ENCODE results near the gene OSGIN1. TPM values are rescaled to one million over a fixed set of nuclear protein-coding genes. Genes with fewer than 3 reads are reported as not detected.

Gene OSGIN1
- total RNA-seq, 2 donors from 2014 or later: 14.5 to 14.7 TPM

- DNase-seq: no peak
- intact Hi-C loops (cut with DNase I, micrococcal nuclease): loop anchor here in 1 of 2 donors (10.0 kb wide), 1 partner anchor 99 kb away; no protein-coding TSS in a partner anchor
- no peak for ATAC-seq
Measured at GRCh38 chr16:83966153-83966696, 13.2 kb downstream of the OSGIN1 start.

- intact Hi-C loops (cut with DNase I, micrococcal nuclease): loop anchor here in 1 of 2 donors (10.0 kb wide), 1 partner anchor 98 kb away; no protein-coding TSS in a partner anchor
- ATAC-seq (no peak), DNase-seq (no peak)
Measured at GRCh38 chr16:83967091-83967490, 14.1 kb downstream of the OSGIN1 start.

- intact Hi-C loops (cut with DNase I, micrococcal nuclease): loop anchor here in 1 of 2 donors (10.0 kb wide), 1 partner anchor 97 kb away; no protein-coding TSS in a partner anchor
- DNase-seq (peak in 1 of 2 donors; percentile 56), ATAC-seq (peak; percentile 70)
Measured at GRCh38 chr16:83967838-83968305, 14.8 kb downstream of the OSGIN1 start, which contains the start of gene NECAB2. Gene NECAB2 (plus strand): TSS chr16:83968244. CDS start chr16:83968649, 405 bp downstream.

GRCh38 chr16:83968306-83968851 lies 15.3 kb downstream of the OSGIN1 start:
- ATAC-seq (no peak), DNase-seq (no peak)

GRCh38 chr16:83968891-83969649 lies 16.0 kb downstream of the OSGIN1 start:
- DNase-seq: no peak
- ATAC-seq: no peak
- intact Hi-C loops (cut with DNase I, micrococcal nuclease): loop anchor here in 1 of 2 donors (10.0 kb wide), 1 partner anchor 96 kb away; no protein-coding TSS in a partner anchor

More at GRCh38 chr16:83968306-83968851, 15.3 kb downstream of the OSGIN1 start:
- intact Hi-C loops (cut with DNase I, micrococcal nuclease): loop anchor here in 1 of 2 donors (10.0 kb wide), 1 partner anchor 96 kb away; no protein-coding TSS in a partner anchor

GRCh38 chr16:83969771-83970429 lies 16.9 kb downstream of the OSGIN1 start:
- intact Hi-C loops (cut with DNase I, micrococcal nuclease): loop anchor here (10.0 kb wide), 2 partner anchors 85 to 95 kb away; no protein-coding TSS in a partner anchor
- no peak for DNase-seq
- no peak for ATAC-seq

- DNase-seq (no peak), ATAC-seq (no peak)
- intact Hi-C loops (cut with DNase I, micrococcal nuclease): loop anchor here in 1 of 2 donors (10.0 kb wide), 1 partner anchor 84 kb away; no protein-coding TSS in a partner anchor
Measured at GRCh38 chr16:83970430-83970815, 17.4 kb downstream of the OSGIN1 start.

- DNase-seq (no peak), ATAC-seq (no peak)
- intact Hi-C loops (cut with DNase I, micrococcal nuclease): loop anchor here in 1 of 2 donors (10.0 kb wide), 1 partner anchor 83 kb away; no protein-coding TSS in a partner anchor
Measured at GRCh38 chr16:83971165-83972130, 18.4 kb downstream of the OSGIN1 start.

GRCh38 chr16:83972256-83973008 lies 19.4 kb downstream of the OSGIN1 start:
- DNase-seq (no peak), ATAC-seq (no peak)
- intact Hi-C loops (cut with DNase I, micrococcal nuclease): loop anchor here in 1 of 2 donors (10.0 kb wide), 1 partner anchor 82 kb away; no protein-coding TSS in a partner anchor

GRCh38 chr16:83973077-83973476 lies 20.0 kb downstream of the OSGIN1 start:
- intact Hi-C loops (cut with DNase I, micrococcal nuclease): loop anchor here in 1 of 2 donors (10.0 kb wide), 1 partner anchor 82 kb away; no protein-coding TSS in a partner anchor
- DNase-seq (no peak), ATAC-seq (no peak)

GRCh38 chr16:83973581-83974385 lies 20.7 kb downstream of the OSGIN1 start:
- ATAC-seq (no peak), DNase-seq (no peak)
- intact Hi-C loops (cut with DNase I, micrococcal nuclease): loop anchor here in 1 of 2 donors (10.0 kb wide), 1 partner anchor 81 kb away; no protein-coding TSS in a partner anchor

- intact Hi-C loops (cut with DNase I, micrococcal nuclease): loop anchor here in 1 of 2 donors (10.0 kb wide), 1 partner anchor 80 kb away; no protein-coding TSS in a partner anchor
- ATAC-seq: no peak
- no peak for DNase-seq
Measured at GRCh38 chr16:83974475-83974874, 21.4 kb downstream of the OSGIN1 start.

- DNase-seq (no peak), ATAC-seq (no peak)
- intact Hi-C loops (cut with DNase I, micrococcal nuclease): loop anchor here in 1 of 2 donors (10.0 kb wide), 1 partner anchor 79 kb away; no protein-coding TSS in a partner anchor
Measured at GRCh38 chr16:83975590-83976260, 22.7 kb downstream of the OSGIN1 start.

GRCh38 chr16:83977056-83977815 lies 24.2 kb downstream of the OSGIN1 start:
- intact Hi-C loops (cut with DNase I, micrococcal nuclease): loop anchor here in 1 of 2 donors (10.0 kb wide), 1 partner anchor 78 kb away; no protein-coding TSS in a partner anchor
- DNase-seq (no peak), ATAC-seq (no peak)

Data from left colon (tissue), 2 donors.